IMR-90 (cell line): Measurements from ENCODE around the gene SCP2D1. TPM values are rescaled to one million over a fixed set of nuclear protein-coding genes. Genes with fewer than 3 reads are reported as not detected.

Experiments used
- ATAC-seq: fragments of 200-7000 bp; cut with Tn5 transposase; 2 replicates; pipeline ENCODE4 v1.9.1; 2020; ENCODE audit warnings: low read depth, mild to moderate bottlenecking, moderate library complexity
- BruUV-seq: library from RNA; stranded (reverse); fragments of 400-500 nt; replicated peaks from 2 replicates; lab custom pipeline; 2021; lab: Mats Ljungman, UMichigan
- CTCF ChIA-PET: fragments of 300-600 bp; formaldehyde crosslinking; extraction: SDS; loops from one replicate; lab custom pipeline; 2021; ENCODE audit warnings: antibody characterized with exemption; lab: Yijun Ruan, JAX
- POLR2A ChIA-PET: fragments of 300-600 bp; sonication (Branson Sonifier 250); formaldehyde crosslinking; loops from one replicate; lab custom pipeline; 2022; ENCODE audit warnings: antibody characterized with exemption; ENCODE audit not compliant: unreplicated experiment; lab: Charles Lee
- DNase-seq: peaks from one replicate; pipeline ENCODE4 v3.0.0; 2013
- H2AFZ ChIP-seq: replicated peaks from 2 replicates; pipeline ENCODE3; 2013; ENCODE audit warnings: low read length, mild to moderate bottlenecking; ENCODE audit not compliant: poor library complexity
- H2AK5ac ChIP-seq: 2 replicates; pipeline ENCODE4 v1.6.1; 2013; ENCODE audit warnings: low read depth, low read length, inconsistent platforms
- H2AK9ac ChIP-seq: replicated peaks from 2 replicates; pipeline ENCODE3; 2013; ENCODE audit warnings: mild to moderate bottlenecking, low read depth, low read length, moderate library complexity; ENCODE audit not compliant: poor library complexity
- H2BK120ac ChIP-seq: 2 replicates; pipeline ENCODE4 v1.6.1; 2013; ENCODE audit warnings: low read depth, low read length, inconsistent platforms
- H2BK15ac ChIP-seq: 3 replicates; pipeline ENCODE4 v1.6.1; 2013; ENCODE audit warnings: low read depth, low read length, inconsistent platforms
- H2BK20ac ChIP-seq: 2 replicates; pipeline ENCODE4 v1.6.1; 2013; ENCODE audit warnings: low read depth, mild to moderate bottlenecking, inconsistent platforms, low read length, moderate library complexity
- H2BK5ac ChIP-seq: 2 replicates; pipeline ENCODE4 v1.6.1; 2013; ENCODE audit warnings: mild to moderate bottlenecking, low read depth, low read length, inconsistent platforms; ENCODE audit not compliant: poor library complexity, severe bottlenecking
- H3K14ac ChIP-seq: replicated peaks from 2 replicates; pipeline ENCODE4 v1.6.1; 2013; ENCODE audit warnings: low read depth, low read length, inconsistent platforms
- H3K18ac ChIP-seq: 2 replicates; pipeline ENCODE4 v1.6.1; 2013; ENCODE audit warnings: low read depth, low read length, control low read depth
- H3K23ac ChIP-seq: 2 replicates; pipeline ENCODE4 v1.6.1; 2013; ENCODE audit warnings: low read depth, low read length, inconsistent platforms
- H3K27ac ChIP-seq: 2 replicates; pipeline ENCODE4 v1.5.1; 2013; ENCODE audit warnings: mild to moderate bottlenecking, control low read depth, low read length; ENCODE audit not compliant: insufficient read depth
- H3K27me3 ChIP-seq: 2 replicates; pipeline ENCODE4 v1.6.1; 2013; ENCODE audit warnings: low read length; ENCODE audit not compliant: control insufficient read depth, insufficient read depth
- H3K36me3 ChIP-seq: 2 replicates; pipeline ENCODE4 v1.6.1; 2013; ENCODE audit warnings: low read length, mixed read lengths; ENCODE audit not compliant: control insufficient read depth, insufficient read depth
- H3K4ac ChIP-seq: 2 replicates; pipeline ENCODE4 v1.6.1; 2013; ENCODE audit warnings: low read depth, low read length, inconsistent platforms
- H3K4me1 ChIP-seq: 2 replicates; pipeline ENCODE4 v1.6.1; 2013; ENCODE audit warnings: low read length, mixed read lengths; ENCODE audit not compliant: control insufficient read depth, insufficient read depth
- H3K4me2 ChIP-seq: 2 replicates; pipeline ENCODE4 v1.6.1; 2013; ENCODE audit warnings: low read depth, mild to moderate bottlenecking, control low read depth, low read length, moderate library complexity
- H3K4me3 ChIP-seq: 2 replicates; pipeline ENCODE4 v1.5.1; 2013; ENCODE audit warnings: low read depth, mild to moderate bottlenecking, control low read depth, low read length, moderate library complexity; ENCODE audit not compliant: insufficient read depth
- H3K56ac ChIP-seq: 2 replicates; pipeline ENCODE4 v1.6.1; 2013; ENCODE audit warnings: low read length, inconsistent platforms; ENCODE audit not compliant: insufficient read depth; ENCODE audit errors: extremely low read depth
- H3K79me1 ChIP-seq, 2 experiments: 2 replicates each; pipeline ENCODE4 v1.6.1; 2013; ENCODE audit warnings: low read length in 2 of 2, inconsistent platforms in 1 of 2, low read depth in 1 of 2
- H3K9ac ChIP-seq: 2 replicates; pipeline ENCODE4 v1.6.1; 2013; ENCODE audit warnings: low read depth, low read length, control low read depth
- H3K9me1 ChIP-seq: 2 replicates; pipeline ENCODE4 v1.6.1; 2013; ENCODE audit warnings: low read length, inconsistent platforms; ENCODE audit not compliant: insufficient read depth
- H3K9me3 ChIP-seq: 2 replicates; pipeline ENCODE4 v1.6.1; 2013; ENCODE audit warnings: low read length; ENCODE audit not compliant: control insufficient read depth, insufficient read depth
- H4K20me1 ChIP-seq: 2 replicates; pipeline ENCODE4 v1.6.1; 2013; ENCODE audit warnings: low read length, inconsistent platforms; ENCODE audit not compliant: insufficient read depth
- H4K5ac ChIP-seq: 2 replicates; pipeline ENCODE4 v1.6.1; 2013; ENCODE audit warnings: mild to moderate bottlenecking, low read depth, low read length, control low read depth
- H4K8ac ChIP-seq, 2 experiments: 2 replicates each; pipeline ENCODE4 v1.6.1; 2013; ENCODE audit warnings: low read depth in 2 of 2, low read length in 2 of 2, control low read depth in 1 of 2, inconsistent platforms in 1 of 2
- H4K91ac ChIP-seq: 2 replicates; pipeline ENCODE4 v1.6.1; 2013; ENCODE audit warnings: low read depth, low read length, inconsistent platforms; ENCODE audit not compliant: insufficient read depth
- CHD1 ChIP-seq: IDR thresholded peaks from 2 replicates; pipeline ENCODE4 v1.6.1; 2012; ENCODE audit warnings: low read depth, low read length, improper control_type of control experiment
- RCOR1 ChIP-seq: IDR thresholded peaks from 2 replicates; pipeline ENCODE4 v1.6.1; 2012; ENCODE audit warnings: mild to moderate bottlenecking, low read length, improper control_type of control experiment; ENCODE audit not compliant: insufficient replicate concordance
- RFX5 ChIP-seq: IDR thresholded peaks from 2 replicates; pipeline ENCODE4 v1.8.0; 2012; ENCODE audit warnings: low read depth, mild to moderate bottlenecking, low read length, moderate library complexity
- WGBS, 2 experiments: methylation state at CpG; one replicate each; pipeline versions ENCODE4 v1.1.5 to v1.1.7; 2013; ENCODE audit warnings: missing lambda C conversion rate in 2 of 2; ENCODE audit not compliant: insufficient read length in 1 of 2; ENCODE audit errors: extremely low coverage in 2 of 2; 5-methylcytosine and 5-hydroxymethylcytosine counted together
- dilution Hi-C: fragments of 300-500 bp; cut with HindIII; formaldehyde crosslinking; loops from one replicate; pipeline ENCODE4 v1.14.3; 2018; ENCODE audit warnings: low sequenced_read_pairs; ENCODE audit not compliant: unreplicated experiment
- in situ Hi-C: fragments of 300-500 bp; cut with MboI; formaldehyde crosslinking; loops from 3 replicates; pipeline ENCODE4 v1.14.3; 2019; ENCODE audit warnings: low sequenced_read_pairs, inconsistent platforms, mixed read lengths
- intact Hi-C: fragments of 100-400 bp; cut with micrococcal nuclease; formaldehyde crosslinking; loops from 2 replicates; pipeline ENCODE4 v1.10.0; 2022
- polyA plus RNA-seq, 3 experiments: library from polyadenylated mRNA; depleted of rRNA; stranded (reverse); fragments of >200 nt; gene quantifications; 2 replicates each; pipeline ENCODE4 v1.2.3, GENCODE V29; 2012; ENCODE audit warnings: low replicate concordance in 1 of 3
- total RNA-seq: library from RNA; depleted of rRNA; stranded (reverse); fragments of >200 nt; gene quantifications from 2 replicates; pipeline ENCODE4 v1.2.3, GENCODE V29; 2012

Gene SCP2D1
- total and polyA plus RNA-seq, 2 of the 4 experiments (the other 2 are of a cell fraction), result not detected

DNA sequence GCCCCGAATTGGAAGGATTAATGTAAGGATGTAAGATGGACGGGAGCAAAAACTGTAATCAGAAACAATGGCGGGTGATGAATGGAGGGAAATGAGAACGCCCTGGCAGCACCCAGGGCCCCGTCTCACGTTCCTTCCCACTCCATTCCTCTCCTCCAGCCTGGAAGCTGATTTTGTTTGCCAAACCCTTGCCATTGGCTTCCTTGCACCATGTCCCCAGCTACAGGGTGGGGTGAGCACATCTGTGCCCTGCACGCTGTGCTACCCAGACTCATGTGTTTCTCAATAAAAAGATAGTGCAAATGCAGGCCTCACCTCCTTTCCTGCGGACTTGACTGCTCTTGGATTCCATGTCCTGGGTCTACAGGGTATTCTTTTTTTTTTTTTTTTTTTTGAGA lies 26.7 kb downstream of the SCP2D1 start:
- H3K27me3 ChIP-seq, result no peaks in the 10 kb centered on the region
- no peak overlapping the region for H3K4ac ChIP-seq
- H4K91ac ChIP-seq, result no peak overlapping the region
- no peak overlapping the region for H2AK9ac ChIP-seq
- H3K23ac ChIP-seq, result no peak overlapping the region
- dilution Hi-C loops (no loop called here), intact Hi-C loops (no loop called here), in situ Hi-C loops (no loop called here)
- H2BK120ac ChIP-seq, result no peak overlapping the region
- H4K8ac ChIP-seq, result no peak overlapping the region
- no peak overlapping the region for H2AFZ ChIP-seq
- H2BK15ac ChIP-seq, result no peak overlapping the region
- H3K9me3 ChIP-seq, result no peaks in the 10 kb centered on the region
- no peak overlapping the region for H2AK5ac ChIP-seq
- CTCF ChIA-PET, result no interaction called here
- ATAC-seq, result no peak
- H3K14ac ChIP-seq, result no peak overlapping the region
- no peaks in the 10 kb centered on the region for H3K9me1 ChIP-seq
- no peak overlapping the region for H3K4me3 ChIP-seq
- no peak overlapping the region for H2BK20ac ChIP-seq
- no peak for DNase-seq
- H3K56ac ChIP-seq, result no peak overlapping the region
- no peaks in the 10 kb centered on the region for H3K36me3 ChIP-seq
- no CpG with 5 or more reads among the region's 8 CpGs for WGBS, 2 experiments
- H3K79me1 ChIP-seq, result no peaks in the 10 kb centered on the region
- no peak overlapping the region for H3K9ac ChIP-seq
- no peak overlapping the region for H3K18ac ChIP-seq
- H3K4me2 ChIP-seq, result no peak overlapping the region
- TF ChIP-seq RCOR1 (no peak), CHD1 (no peak), RFX5 (no peak)
- BruUV-seq, result no TSS peak
- H4K5ac ChIP-seq, result no peak overlapping the region
- H3K4me1 ChIP-seq, result no peaks in the 10 kb centered on the region
- no peak overlapping the region for H3K27ac ChIP-seq
- no peak overlapping the region for H2BK5ac ChIP-seq
- POLR2A ChIA-PET, result no interaction called here
- H4K20me1 ChIP-seq, result no peaks in the 10 kb centered on the region
